Measurements from ENCODE around the gene DHRS9. TPM values are rescaled to one million over a fixed set of nuclear protein-coding genes. Genes with fewer than 3 reads are reported as not detected.

Gene DHRS9
- total RNA-seq, 1 donor from 2014 or later = not detected

DNA sequence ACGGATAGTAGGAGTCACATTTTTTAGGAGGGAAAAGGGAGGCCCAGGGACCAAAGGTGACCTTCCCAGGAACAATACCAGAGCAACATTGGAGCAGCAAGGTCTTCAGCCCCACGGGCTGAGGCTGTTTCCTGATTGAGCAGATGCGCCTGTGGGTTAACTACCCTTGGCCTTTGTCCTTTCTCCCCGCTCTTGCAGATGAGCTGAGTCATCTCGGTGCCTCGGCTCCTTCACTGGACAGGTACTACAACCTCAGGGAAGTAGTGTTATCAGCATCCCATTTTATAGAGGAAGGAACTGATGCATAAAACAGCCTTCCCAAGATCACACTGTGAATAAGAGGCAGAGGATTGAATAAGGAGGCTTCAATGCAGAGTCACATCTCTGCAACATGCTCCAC lies 43.5 kb downstream of the DHRS9 start:
- TF ChIP-seq, protein P1, sequence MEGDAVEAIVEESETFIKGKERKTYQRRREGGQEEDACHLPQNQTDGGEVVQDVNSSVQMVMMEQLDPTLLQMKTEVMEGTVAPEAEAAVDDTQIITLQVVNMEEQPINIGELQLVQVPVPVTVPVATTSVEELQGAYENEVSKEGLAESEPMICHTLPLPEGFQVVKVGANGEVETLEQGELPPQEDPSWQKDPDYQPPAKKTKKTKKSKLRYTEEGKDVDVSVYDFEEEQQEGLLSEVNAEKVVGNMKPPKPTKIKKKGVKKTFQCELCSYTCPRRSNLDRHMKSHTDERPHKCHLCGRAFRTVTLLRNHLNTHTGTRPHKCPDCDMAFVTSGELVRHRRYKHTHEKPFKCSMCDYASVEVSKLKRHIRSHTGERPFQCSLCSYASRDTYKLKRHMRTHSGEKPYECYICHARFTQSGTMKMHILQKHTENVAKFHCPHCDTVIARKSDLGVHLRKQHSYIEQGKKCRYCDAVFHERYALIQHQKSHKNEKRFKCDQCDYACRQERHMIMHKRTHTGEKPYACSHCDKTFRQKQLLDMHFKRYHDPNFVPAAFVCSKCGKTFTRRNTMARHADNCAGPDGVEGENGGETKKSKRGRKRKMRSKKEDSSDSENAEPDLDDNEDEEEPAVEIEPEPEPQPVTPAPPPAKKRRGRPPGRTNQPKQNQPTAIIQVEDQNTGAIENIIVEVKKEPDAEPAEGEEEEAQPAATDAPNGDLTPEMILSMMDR (IDR thresholded peaks at IDR 0.05) = no peak
- Mint-ChIP-seq H3K4me1 (ENCODE audit: unreplicated experiment) (peaks cover 3% of the 10 kb centered on the region), H3K27ac (ENCODE audit: unreplicated experiment) (no peak overlapping the region), H3K9me3 (ENCODE audit: unreplicated experiment) (no peaks in the 10 kb centered on the region), H3K27me3 (ENCODE audit: unreplicated experiment) (peaks cover 10% of the 10 kb centered on the region), H3K36me3 (ENCODE audit: unreplicated experiment) (no peaks in the 10 kb centered on the region), H3K4me3 (ENCODE audit: unreplicated experiment) (no peak overlapping the region)
- no peak for DNase-seq (ENCODE audit: extremely low spot score, unreplicated experiment)

DNA sequence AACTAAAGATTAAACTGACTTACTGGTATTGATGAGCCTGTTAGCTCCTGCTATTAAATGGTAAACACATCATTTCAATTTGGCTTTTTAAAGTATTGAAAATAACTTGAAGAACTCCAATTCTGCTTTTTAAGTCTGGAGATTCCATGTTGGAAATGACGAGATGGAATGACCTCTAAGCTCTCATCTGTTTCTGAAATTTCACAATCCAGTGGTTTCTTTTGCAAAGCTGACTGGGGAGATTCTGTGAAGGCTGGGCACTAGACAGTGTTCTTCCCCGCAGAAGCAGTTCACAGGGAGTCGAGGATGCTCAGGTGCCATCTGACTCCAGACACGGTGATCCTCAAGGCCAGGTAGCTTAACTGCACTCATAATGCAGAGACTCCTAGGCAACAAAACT lies 44.7 kb downstream of the DHRS9 start:
- H3K27me3 Mint-ChIP-seq (ENCODE audit: unreplicated experiment) = peaks cover 2% of the 10 kb centered on the region
- no peak overlapping the region for H3K4me3 Mint-ChIP-seq (ENCODE audit: unreplicated experiment)
- TF ChIP-seq, protein P1 (IDR thresholded peaks at IDR 0.05) = no peak
- no peak for DNase-seq (ENCODE audit: extremely low spot score, unreplicated experiment)
- H3K36me3 Mint-ChIP-seq (ENCODE audit: unreplicated experiment) = no peaks in the 10 kb centered on the region
- H3K9me3 Mint-ChIP-seq (ENCODE audit: unreplicated experiment) = no peaks in the 10 kb centered on the region
- peaks cover 9% of the 10 kb centered on the region for H3K4me1 Mint-ChIP-seq (ENCODE audit: unreplicated experiment)
- no peak overlapping the region for H3K27ac Mint-ChIP-seq (ENCODE audit: unreplicated experiment)

DNA sequence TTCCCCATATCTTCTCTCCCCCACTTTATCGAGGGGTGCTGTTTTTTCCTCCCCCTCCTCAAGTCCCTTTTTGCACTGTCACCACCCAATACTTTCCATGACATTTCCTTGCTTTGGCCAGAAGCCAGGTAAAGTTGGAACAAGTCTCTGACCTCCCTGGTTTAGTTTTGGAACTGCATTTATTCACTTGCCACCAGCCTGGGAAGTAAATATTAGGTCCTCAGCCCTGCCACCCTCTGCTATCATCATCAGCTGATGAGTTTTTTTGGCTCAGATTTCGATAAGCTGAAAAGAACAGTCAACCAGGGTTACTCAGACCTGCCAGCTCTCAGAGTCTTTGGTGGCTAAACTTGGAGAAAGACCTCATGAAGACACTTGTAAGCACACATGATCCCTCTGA lies 47.0 kb downstream of the DHRS9 start:
- Mint-ChIP-seq H3K4me1 (ENCODE audit: unreplicated experiment) (peaks cover 20% of the 10 kb centered on the region), H3K36me3 (ENCODE audit: unreplicated experiment) (no peaks in the 10 kb centered on the region)

DNA sequence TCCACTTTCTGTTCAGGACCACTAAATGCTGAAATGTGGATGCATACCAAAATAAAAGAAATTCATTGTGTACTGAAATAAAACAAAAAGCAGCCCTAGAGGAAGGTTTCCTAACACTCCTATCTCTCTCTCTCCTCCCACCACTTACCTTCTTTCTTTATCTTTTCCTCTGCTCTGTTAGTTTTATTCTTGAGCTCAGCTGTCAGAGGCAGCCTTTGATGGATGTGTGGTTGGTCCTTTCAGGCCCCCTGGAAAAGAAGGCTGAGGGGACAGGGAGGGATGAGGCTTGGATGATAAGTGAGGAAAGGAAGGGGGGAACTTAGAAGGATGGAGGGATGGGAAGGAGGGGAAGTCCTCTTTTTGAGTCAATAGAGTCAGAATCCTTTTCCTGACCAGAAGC lies 47.6 kb downstream of the DHRS9 start:
- H3K27ac Mint-ChIP-seq (ENCODE audit: unreplicated experiment) = no peak overlapping the region
- TF ChIP-seq, protein P1 (IDR thresholded peaks at IDR 0.05) = no peak
- no peak for DNase-seq (ENCODE audit: extremely low spot score, unreplicated experiment)
- H3K9me3 Mint-ChIP-seq (ENCODE audit: unreplicated experiment) = peaks cover 3% of the 10 kb centered on the region
- H3K4me1 Mint-ChIP-seq (ENCODE audit: unreplicated experiment) = peaks cover 20% of the 10 kb centered on the region
- no peak overlapping the region for H3K4me3 Mint-ChIP-seq (ENCODE audit: unreplicated experiment)
- peaks cover 2% of the 10 kb centered on the region for H3K27me3 Mint-ChIP-seq (ENCODE audit: unreplicated experiment)
- no peaks in the 10 kb centered on the region for H3K36me3 Mint-ChIP-seq (ENCODE audit: unreplicated experiment)

More for the DNA sequence above, 47.0 kb downstream of the DHRS9 start:
- DNase-seq (ENCODE audit: extremely low spot score, unreplicated experiment) = no peak
- Mint-ChIP-seq H3K27ac (ENCODE audit: unreplicated experiment) (peak overlapping the region; percentile 38), H3K9me3 (ENCODE audit: unreplicated experiment) (peaks cover 3% of the 10 kb centered on the region), H3K27me3 (ENCODE audit: unreplicated experiment) (peaks cover 2% of the 10 kb centered on the region), H3K4me3 (ENCODE audit: unreplicated experiment) (no peak overlapping the region)
- TF ChIP-seq, protein P1 (IDR thresholded peaks at IDR 0.05) = no peak

DNA sequence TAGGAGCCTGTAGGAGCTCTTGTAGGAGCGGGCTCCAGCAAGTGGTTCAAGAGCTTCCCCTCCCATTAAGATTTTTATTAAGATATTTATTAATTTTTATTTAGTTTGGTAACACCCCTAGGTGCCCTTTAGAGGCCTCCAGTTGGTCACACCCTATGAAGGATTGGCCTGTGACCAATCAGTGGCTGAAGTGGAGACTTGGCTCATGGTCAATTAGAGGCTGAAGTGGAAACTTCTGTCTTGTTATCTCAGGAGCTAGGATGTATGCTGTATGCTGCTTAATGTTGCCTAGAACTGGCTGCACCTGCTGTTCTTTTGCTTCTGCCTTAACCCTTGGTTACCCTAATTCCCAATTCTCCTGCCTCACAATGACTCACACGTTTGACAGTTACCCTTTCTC lies 48.7 kb downstream of the DHRS9 start:
- Mint-ChIP-seq H3K4me1 (ENCODE audit: unreplicated experiment) (peaks cover 20% of the 10 kb centered on the region), H3K9me3 (ENCODE audit: unreplicated experiment) (peaks cover 3% of the 10 kb centered on the region), H3K27me3 (ENCODE audit: unreplicated experiment) (peaks cover 11% of the 10 kb centered on the region), H3K4me3 (ENCODE audit: unreplicated experiment) (no peak overlapping the region), H3K36me3 (ENCODE audit: unreplicated experiment) (no peaks in the 10 kb centered on the region), H3K27ac (ENCODE audit: unreplicated experiment) (no peak overlapping the region)
- DNase-seq (ENCODE audit: extremely low spot score, unreplicated experiment) = no peak
- TF ChIP-seq, protein P1 (IDR thresholded peaks at IDR 0.05) = no peak
